ENCODE measurements around the gene SLC44A3.
A peak's percentile ranks its signal among the peaks of the same experiment; 100 is the strongest.

GRCh38 chr1:94926126-94926914 is 106.2 kb downstream of the SLC44A3 start:
- TF ChIP-seq, protein P1, sequence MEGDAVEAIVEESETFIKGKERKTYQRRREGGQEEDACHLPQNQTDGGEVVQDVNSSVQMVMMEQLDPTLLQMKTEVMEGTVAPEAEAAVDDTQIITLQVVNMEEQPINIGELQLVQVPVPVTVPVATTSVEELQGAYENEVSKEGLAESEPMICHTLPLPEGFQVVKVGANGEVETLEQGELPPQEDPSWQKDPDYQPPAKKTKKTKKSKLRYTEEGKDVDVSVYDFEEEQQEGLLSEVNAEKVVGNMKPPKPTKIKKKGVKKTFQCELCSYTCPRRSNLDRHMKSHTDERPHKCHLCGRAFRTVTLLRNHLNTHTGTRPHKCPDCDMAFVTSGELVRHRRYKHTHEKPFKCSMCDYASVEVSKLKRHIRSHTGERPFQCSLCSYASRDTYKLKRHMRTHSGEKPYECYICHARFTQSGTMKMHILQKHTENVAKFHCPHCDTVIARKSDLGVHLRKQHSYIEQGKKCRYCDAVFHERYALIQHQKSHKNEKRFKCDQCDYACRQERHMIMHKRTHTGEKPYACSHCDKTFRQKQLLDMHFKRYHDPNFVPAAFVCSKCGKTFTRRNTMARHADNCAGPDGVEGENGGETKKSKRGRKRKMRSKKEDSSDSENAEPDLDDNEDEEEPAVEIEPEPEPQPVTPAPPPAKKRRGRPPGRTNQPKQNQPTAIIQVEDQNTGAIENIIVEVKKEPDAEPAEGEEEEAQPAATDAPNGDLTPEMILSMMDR (IDR thresholded peaks at IDR 0.05): peak; percentile 56
- no peak for TF ChIP-seq BHLHE40 (IDR thresholded peaks at IDR 0.05; ENCODE audit: low read depth, low read length)
- TF ChIP-seq POLR2AphosphoS2 (conservative IDR thresholded peaks at IDR 0.05; ENCODE audit: low read length): no peak
- TF ChIP-seq, protein P2, sequence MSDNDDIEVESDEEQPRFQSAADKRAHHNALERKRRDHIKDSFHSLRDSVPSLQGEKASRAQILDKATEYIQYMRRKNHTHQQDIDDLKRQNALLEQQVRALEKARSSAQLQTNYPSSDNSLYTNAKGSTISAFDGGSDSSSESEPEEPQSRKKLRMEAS (IDR thresholded peaks at IDR 0.05): no peak
- TF ChIP-seq, protein P3, sequence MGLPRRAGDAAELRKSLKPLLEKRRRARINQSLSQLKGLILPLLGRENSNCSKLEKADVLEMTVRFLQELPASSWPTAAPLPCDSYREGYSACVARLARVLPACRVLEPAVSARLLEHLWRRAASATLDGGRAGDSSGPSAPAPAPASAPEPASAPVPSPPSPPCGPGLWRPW (IDR thresholded peaks at IDR 0.05): no peak
- TF ChIP-seq HMGXB4 (CRISPR knock-in tag; IDR thresholded peaks at IDR 0.05; ENCODE audit: borderline replicate concordance): peak; percentile 57; the same call in 1 of the 2 replicates
- TF ChIP-seq ATOH8 (CRISPR knock-in tag; IDR thresholded peaks at IDR 0.05; ENCODE audit: low read depth): no peak
- peak in 1 of 2 experiments; percentile 44; a peak in 2 of 5 replicates for TF ChIP-seq RAD21 (conservative IDR thresholded peaks at IDR 0.05 in 1 of 2, IDR thresholded peaks at IDR 0.05 in 1 of 2)
- no peak for TF ChIP-seq MYC (IDR thresholded peaks at IDR 0.05; ENCODE audit: borderline replicate concordance, low read length)
- TF ChIP-seq, protein P4, sequence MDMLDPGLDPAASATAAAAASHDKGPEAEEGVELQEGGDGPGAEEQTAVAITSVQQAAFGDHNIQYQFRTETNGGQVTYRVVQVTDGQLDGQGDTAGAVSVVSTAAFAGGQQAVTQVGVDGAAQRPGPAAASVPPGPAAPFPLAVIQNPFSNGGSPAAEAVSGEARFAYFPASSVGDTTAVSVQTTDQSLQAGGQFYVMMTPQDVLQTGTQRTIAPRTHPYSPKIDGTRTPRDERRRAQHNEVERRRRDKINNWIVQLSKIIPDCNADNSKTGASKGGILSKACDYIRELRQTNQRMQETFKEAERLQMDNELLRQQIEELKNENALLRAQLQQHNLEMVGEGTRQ (IDR thresholded peaks at IDR 0.05): no peak
- TF ChIP-seq CEBPB (IDR thresholded peaks at IDR 0.05): no peak
